Fibroblast of gingiva (primary cell): Measurements from ENCODE around the gene RALBP1.
A peak's percentile ranks its signal among the peaks of the same experiment; 100 is the strongest.
"Not testable (repeated sequence)": the region's sequence is repeated elsewhere in the genome, so short reads cannot be mapped to it uniquely, and the experiment has no call there.

ENCODE experiments used
- DNase-seq: peaks from one replicate; pipeline ENCODE4 v3.0.0-alpha.2; 2011; ENCODE audit warnings: low read depth

The RALBP1 gene

GRCh38 chr18:9454061-9454703 lies 21.1 kb upstream of the RALBP1 start:
- DNase-seq: no peak

- no peak for DNase-seq
These were observed 19.4 kb upstream of the RALBP1 start for GRCh38 chr18:9455718-9456511.

GRCh38 chr18:9466127-9466526 lies 9.2 kb upstream of the RALBP1 start:
- DNase-seq: no peak

- peak; percentile 40 for DNase-seq
These were observed 8.5 kb upstream of the RALBP1 start for GRCh38 chr18:9466846-9467245.

GRCh38 chr18:9468998-9469397 lies 6.3 kb upstream of the RALBP1 start:
- DNase-seq: no peak

GRCh38 chr18:9469685-9470084 lies 5.6 kb upstream of the RALBP1 start:
- no peak for DNase-seq

GRCh38 chr18:9474108-9474982 lies 968 bp upstream of the RALBP1 start:
- DNase-seq: peak; percentile 79

- DNase-seq: peak; percentile 16
These were observed 604 bp downstream of the RALBP1 start for GRCh38 chr18:9475643-9476591.

- DNase-seq: not testable (repeated sequence)
These were observed 1.6 kb downstream of the RALBP1 start for GRCh38 chr18:9476949-9477348.

- no peak for DNase-seq
These were observed 2.2 kb downstream of the RALBP1 start for GRCh38 chr18:9477509-9477908.

GRCh38 chr18:9478545-9478944 lies 3.2 kb downstream of the RALBP1 start:
- no peak for DNase-seq

GRCh38 chr18:9482790-9483189 lies 7.5 kb downstream of the RALBP1 start:
- peak; percentile 13 for DNase-seq

- no peak for DNase-seq
These were observed 8.2 kb downstream of the RALBP1 start for GRCh38 chr18:9483526-9483925.

GRCh38 chr18:9484856-9485255 lies 9.5 kb downstream of the RALBP1 start:
- not testable (repeated sequence) for DNase-seq

GRCh38 chr18:9488538-9488937 lies 13.2 kb downstream of the RALBP1 start:
- DNase-seq: no peak

GRCh38 chr18:9494778-9495331 lies 19.5 kb downstream of the RALBP1 start:
- DNase-seq: no peak

GRCh38 chr18:9495465-9495864 lies 20.2 kb downstream of the RALBP1 start:
- DNase-seq: no peak

GRCh38 chr18:9495916-9496705 lies 20.8 kb downstream of the RALBP1 start:
- no peak for DNase-seq

GRCh38 chr18:9506046-9506792 lies 30.9 kb downstream of the RALBP1 start:
- DNase-seq: peak; percentile 42
